HEK293 (cell line): Measurements from ENCODE around the gene KRTAP10-1.
"Not testable (repeated sequence)": the region's sequence is repeated elsewhere in the genome, so short reads cannot be mapped to it uniquely, and the experiment has no call there.

ENCODE experiments used
- CTCF ChIA-PET: fragments of 350-600 bp; formaldehyde crosslinking; extraction: SDS; loops from one replicate; lab custom pipeline; 2021; ENCODE audit warnings: antibody characterized with exemption; lab: Yijun Ruan, JAX
- POLR2A ChIA-PET: fragments of 300-600 bp; formaldehyde crosslinking; extraction: SDS; loops from one replicate; lab custom pipeline; 2020; ENCODE audit warnings: antibody characterized with exemption, inconsistent platforms; lab: Yijun Ruan, JAX
- H3K27ac ChIP-seq: fragments of 200-500 bp; sonication (Bioruptor generic); 2 replicates; pipeline ENCODE4 v1.5.1; 2014; ENCODE audit warnings: low read depth, low read length, control low read depth, inconsistent platforms; ENCODE audit errors: extremely low read depth
- H3K36me3 ChIP-seq, 2 experiments: fragments of 200-500 bp in 1 of 2; sonication (Bioruptor generic) in 1 of 2; 1 replicate in 1 of 2; 2 replicates in 1 of 2; pipeline ENCODE4 v1.5.1; 2014 to 2017; ENCODE audit warnings: inconsistent platforms in 2 of 2, low read length in 2 of 2; ENCODE audit not compliant: control insufficient read depth in 2 of 2, insufficient read depth in 1 of 2
- H3K4me1 ChIP-seq: fragments of 200-500 bp; sonication (Bioruptor generic); 2 replicates; pipeline ENCODE4 v1.5.1; 2014; ENCODE audit warnings: mild to moderate bottlenecking, low read length, inconsistent platforms; ENCODE audit not compliant: control insufficient read depth, insufficient read depth
- H3K4me3 ChIP-seq: 2 replicates; pipeline ENCODE4 v1.5.1; 2011; ENCODE audit warnings: low read depth, mild to moderate bottlenecking, control low read depth, low read length, moderate library complexity
- H3K9me3 ChIP-seq: fragments of 200-500 bp; sonication (Bioruptor generic); 2 replicates; pipeline ENCODE4 v1.5.1; 2014; ENCODE audit warnings: low read depth, low read length, inconsistent platforms; ENCODE audit not compliant: control insufficient read depth, insufficient read depth
- ATF2 ChIP-seq: fragments of 450-650 bp; formaldehyde crosslinking; IDR thresholded peaks from 2 replicates; pipeline ENCODE4 v1.5.1; 2016; ENCODE audit warnings: missing biosample characterization, missing genetic modification characterization, low read depth
- GFI1B ChIP-seq: fragments of 450-650 bp; formaldehyde crosslinking; IDR thresholded peaks from 2 replicates; pipeline ENCODE4 v1.5.1; 2016; ENCODE audit warnings: missing biosample characterization, missing genetic modification characterization
- GLIS1 ChIP-seq: fragments of 450-650 bp; formaldehyde crosslinking; IDR thresholded peaks from 2 replicates; pipeline ENCODE4 v1.5.1; 2016; ENCODE audit warnings: missing biosample characterization, missing genetic modification characterization
- SETDB1 ChIP-seq: IDR thresholded peaks from one replicate; pipeline ENCODE4 v1.6.1; 2017; ENCODE audit warnings: mild to moderate bottlenecking, low read length, moderate library complexity, mixed read lengths; ENCODE audit not compliant: insufficient read length
- SP7 ChIP-seq: fragments of 450-650 bp; formaldehyde crosslinking; IDR thresholded peaks from 2 replicates; pipeline ENCODE4 v1.5.1; 2016; ENCODE audit warnings: missing biosample characterization, missing genetic modification characterization
- WT1 ChIP-seq: fragments of 450-650 bp; formaldehyde crosslinking; IDR thresholded peaks from 2 replicates; pipeline ENCODE4 v1.5.1; 2016; ENCODE audit warnings: missing biosample characterization, missing genetic modification characterization
- YY2 ChIP-seq: fragments of 450-650 bp; formaldehyde crosslinking; IDR thresholded peaks from 2 replicates; pipeline ENCODE4 v1.5.1; 2016; ENCODE audit warnings: missing biosample characterization, missing genetic modification characterization
- ZBTB1 ChIP-seq: fragments of 450-650 bp; formaldehyde crosslinking; IDR thresholded peaks from 2 replicates; pipeline ENCODE4 v1.5.1; 2016; ENCODE audit warnings: missing biosample characterization, missing genetic modification characterization
- ZIC2 ChIP-seq: fragments of 450-650 bp; formaldehyde crosslinking; IDR thresholded peaks from 2 replicates; pipeline ENCODE4 v1.5.1; 2016; ENCODE audit warnings: missing biosample characterization, missing genetic modification characterization
- ZNF157 ChIP-seq: fragments of 450-650 bp; formaldehyde crosslinking; IDR thresholded peaks from 2 replicates; pipeline ENCODE4 v1.5.1; 2016; ENCODE audit warnings: missing biosample characterization, missing genetic modification characterization
- ZNF214 ChIP-seq: fragments of 450-650 bp; formaldehyde crosslinking; IDR thresholded peaks from 2 replicates; pipeline ENCODE4 v1.5.1; 2017; ENCODE audit warnings: missing biosample characterization, mild to moderate bottlenecking, missing genetic modification characterization, borderline replicate concordance
- ZNF302 ChIP-seq: fragments of 450-650 bp; formaldehyde crosslinking; IDR thresholded peaks from 2 replicates; pipeline ENCODE4 v1.5.1; 2016; ENCODE audit warnings: missing biosample characterization, missing genetic modification characterization, low read depth
- ZNF510 ChIP-seq: fragments of 450-650 bp; formaldehyde crosslinking; IDR thresholded peaks from 2 replicates; pipeline ENCODE4 v1.5.1; 2018; ENCODE audit warnings: mild to moderate bottlenecking, missing genetic modification characterization, missing biosample characterization; ENCODE audit not compliant: insufficient replicate concordance
- ZNF626 ChIP-seq: fragments of 450-650 bp; sonication (Bioruptor Pico); formaldehyde crosslinking; IDR thresholded peaks from 2 replicates; pipeline ENCODE4 v1.5.1; 2018; ENCODE audit warnings: missing biosample characterization, missing genetic modification characterization, inconsistent platforms
- TF ChIP-seq, protein P1 (sequence below): fragments of 450-650 bp; formaldehyde crosslinking; IDR thresholded peaks from 2 replicates; pipeline ENCODE4 v1.5.1; 2017; ENCODE audit warnings: missing biosample characterization, missing genetic modification characterization

KRTAP10-1 gene

DNA sequence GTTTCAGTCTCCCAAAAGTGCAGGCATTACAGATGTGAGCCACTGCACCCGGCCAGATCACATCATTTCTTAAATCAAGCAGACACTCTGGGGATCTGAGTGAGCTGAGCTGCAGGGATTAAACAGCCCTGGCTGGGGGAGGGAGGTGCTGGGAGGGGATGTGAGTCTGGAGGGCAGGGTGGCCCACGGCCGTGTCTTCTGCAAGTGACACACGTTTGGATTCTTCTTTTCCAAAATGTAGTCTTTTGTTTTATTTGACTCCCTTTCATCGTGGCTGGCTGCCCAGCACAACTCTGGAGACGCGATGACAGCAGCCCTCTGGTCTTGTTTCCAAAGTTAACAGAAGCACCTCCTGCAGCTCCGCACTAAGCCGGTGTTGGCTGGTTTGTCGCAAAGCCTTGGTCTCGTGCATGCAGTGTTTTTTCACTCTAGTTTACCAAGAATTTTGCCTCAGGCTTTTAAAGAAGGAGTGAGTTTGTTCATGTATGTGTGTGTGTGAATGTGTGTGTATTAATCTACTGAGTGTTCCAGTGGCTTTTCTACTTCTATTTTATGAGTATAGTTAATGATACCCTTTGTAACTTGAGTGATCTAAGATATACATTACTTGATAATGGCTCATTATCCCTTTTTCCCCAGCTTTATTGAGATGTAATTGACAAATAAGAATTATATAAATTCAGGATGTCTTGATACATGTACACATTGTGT, 43.2 kb upstream of the KRTAP10-1 start:
- ChIA-PET POLR2A (no interaction called here), CTCF (interaction anchor here (1.7 kb wide), 1 partner anchor 13 kb away, joined by 7 read pairs; no protein-coding TSS in a partner anchor)
- Histone ChIP-seq H3K4me3 (no peak overlapping the region), H3K36me3 (no peaks in the 10 kb centered on the region), H3K27ac (no peak overlapping the region), H3K9me3 (peaks cover 2% of the 10 kb centered on the region; the same call in 1 of the 2 replicates), H3K4me1 (no peaks in the 10 kb centered on the region)
- TF ChIP-seq ZBTB1 (tag by site-specific recombination): no peak
- peak; percentile 91 for TF ChIP-seq SP7 (tag by site-specific recombination)
- TF ChIP-seq ZNF214: no peak
- TF ChIP-seq, protein P1, sequence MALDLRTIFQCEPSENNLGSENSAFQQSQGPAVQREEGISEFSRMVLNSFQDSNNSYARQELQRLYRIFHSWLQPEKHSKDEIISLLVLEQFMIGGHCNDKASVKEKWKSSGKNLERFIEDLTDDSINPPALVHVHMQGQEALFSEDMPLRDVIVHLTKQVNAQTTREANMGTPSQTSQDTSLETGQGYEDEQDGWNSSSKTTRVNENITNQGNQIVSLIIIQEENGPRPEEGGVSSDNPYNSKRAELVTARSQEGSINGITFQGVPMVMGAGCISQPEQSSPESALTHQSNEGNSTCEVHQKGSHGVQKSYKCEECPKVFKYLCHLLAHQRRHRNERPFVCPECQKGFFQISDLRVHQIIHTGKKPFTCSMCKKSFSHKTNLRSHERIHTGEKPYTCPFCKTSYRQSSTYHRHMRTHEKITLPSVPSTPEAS (tag by site-specific recombination): 0 out of 2 replicates have a peak, but pooled peaks have one; percentile 18
- TF ChIP-seq YY2: no peak
- TF ChIP-seq GFI1B (tag by site-specific recombination): no peak
- TF ChIP-seq ZNF302: no peak
- peak; percentile 74 for TF ChIP-seq GLIS1 (tag by site-specific recombination)
- peak; percentile 48 for TF ChIP-seq WT1 (tag by site-specific recombination)

- TF ChIP-seq ATF2: 0 out of 2 replicates have a peak, but pooled peaks have one; percentile 16
- no peak for TF ChIP-seq ZNF626 (tag by site-specific recombination)
- Histone ChIP-seq H3K4me1 (no peaks in the 10 kb centered on the region), H3K9me3 (peaks cover 2% of the 10 kb centered on the region; the same call in 1 of the 2 replicates), H3K4me3 (no peak overlapping the region), H3K36me3 (no peaks in the 10 kb centered on the region), H3K27ac (no peak overlapping the region)
- ChIA-PET POLR2A (no interaction called here), CTCF (no interaction called here)
These were observed 42.1 kb upstream of the KRTAP10-1 start for GRCh38 chr21:44582055-44582454.

- ChIA-PET CTCF (interaction anchor here (1.1 kb wide), 1 partner anchor 212 kb away, joined by 4 read pairs; no protein-coding TSS in a partner anchor), POLR2A (interaction anchor here (0.5 kb wide), 1 partner anchor 8 kb away, joined by 3 read pairs; no protein-coding TSS in a partner anchor)
- H3K9me3 ChIP-seq: peaks cover 2% of the 10 kb centered on the region; the same call in 1 of the 2 replicates
- no peak overlapping the region for H3K4me3 ChIP-seq
- no peak overlapping the region for H3K27ac ChIP-seq
- TF ChIP-seq ZNF157 (tag by site-specific recombination): no peak
- TF ChIP-seq ZNF510 (tag by site-specific recombination): peak; percentile 15
- TF ChIP-seq SETDB1: peak; percentile 46
- H3K4me1 ChIP-seq: no peaks in the 10 kb centered on the region
- no peaks in the 10 kb centered on the region for H3K36me3 ChIP-seq
These were observed 41.2 kb upstream of the KRTAP10-1 start for GRCh38 chr21:44581158-44581557.

- CTCF ChIA-PET: interaction anchor here (0.6 to 1.1 kb wide), 2 partner anchors 213 to 549 kb away, joined by 4 to 5 read pairs; no protein-coding TSS in a partner anchor
- H3K4me1 ChIP-seq, H3K36me3 ChIP-seq, H3K9me3 ChIP-seq, POLR2A ChIA-PET, H3K4me3 ChIP-seq, H3K27ac ChIP-seq: not testable (repeated sequence)
- TF ChIP-seq ZIC2 (tag by site-specific recombination): peak; percentile 76
These were observed 40.3 kb upstream of the KRTAP10-1 start, which contains the start of gene KRTAP10-5 for GRCh38 chr21:44580231-44580821. TSS of gene KRTAP10-5 (minus strand) at chr21:44580604. CDS start at chr21:44580578, 26 bp downstream.
